Measurements from ENCODE around the gene TCIRG1.
"Not testable (repeated sequence)": the region's sequence is repeated elsewhere in the genome, so short reads cannot be mapped to it uniquely, and the experiment has no call there.

DNA sequence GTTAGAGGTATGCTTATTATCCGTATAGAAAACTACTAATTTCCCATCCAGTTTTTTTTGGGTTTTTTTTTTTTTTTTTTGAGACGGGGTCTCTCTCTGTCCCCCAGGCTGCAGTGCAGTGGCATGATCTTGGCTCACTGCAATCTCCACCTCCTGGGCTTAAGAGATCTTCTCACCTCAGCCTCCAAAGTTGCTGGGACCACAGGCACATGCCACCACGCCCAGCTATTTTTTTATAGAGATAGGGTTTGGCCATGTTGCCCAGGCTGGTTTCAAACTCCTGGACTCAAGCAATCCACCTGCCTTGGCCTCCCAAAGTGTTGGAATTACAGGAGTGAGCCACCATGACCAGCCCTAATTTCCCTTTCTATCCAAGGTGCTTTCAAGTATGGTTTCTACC lies 54.1 kb downstream of the TCIRG1 start:
- TF ChIP-seq, protein P1, sequence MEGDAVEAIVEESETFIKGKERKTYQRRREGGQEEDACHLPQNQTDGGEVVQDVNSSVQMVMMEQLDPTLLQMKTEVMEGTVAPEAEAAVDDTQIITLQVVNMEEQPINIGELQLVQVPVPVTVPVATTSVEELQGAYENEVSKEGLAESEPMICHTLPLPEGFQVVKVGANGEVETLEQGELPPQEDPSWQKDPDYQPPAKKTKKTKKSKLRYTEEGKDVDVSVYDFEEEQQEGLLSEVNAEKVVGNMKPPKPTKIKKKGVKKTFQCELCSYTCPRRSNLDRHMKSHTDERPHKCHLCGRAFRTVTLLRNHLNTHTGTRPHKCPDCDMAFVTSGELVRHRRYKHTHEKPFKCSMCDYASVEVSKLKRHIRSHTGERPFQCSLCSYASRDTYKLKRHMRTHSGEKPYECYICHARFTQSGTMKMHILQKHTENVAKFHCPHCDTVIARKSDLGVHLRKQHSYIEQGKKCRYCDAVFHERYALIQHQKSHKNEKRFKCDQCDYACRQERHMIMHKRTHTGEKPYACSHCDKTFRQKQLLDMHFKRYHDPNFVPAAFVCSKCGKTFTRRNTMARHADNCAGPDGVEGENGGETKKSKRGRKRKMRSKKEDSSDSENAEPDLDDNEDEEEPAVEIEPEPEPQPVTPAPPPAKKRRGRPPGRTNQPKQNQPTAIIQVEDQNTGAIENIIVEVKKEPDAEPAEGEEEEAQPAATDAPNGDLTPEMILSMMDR (IDR thresholded peaks at IDR 0.05), result not testable (repeated sequence)
- not testable (repeated sequence) for TF ChIP-seq POLR2A (IDR thresholded peaks at IDR 0.05)

All from lower leg skin (tissue), 3 donors.